IMR-90 (cell line): ENCODE measurements around the gene SLC25A5.

Source experiments
- BHLHE40 ChIP-seq: fragments of 150-350 bp; IDR thresholded peaks from 2 replicates; pipeline ENCODE4 v1.6.1; 2016; ENCODE audit warnings: mild to moderate bottlenecking, low read depth, low read length
- CEBPB ChIP-seq: IDR thresholded peaks from 2 replicates; pipeline ENCODE4 v1.6.1; 2012; ENCODE audit warnings: low read depth, low read length, improper control_type of control experiment
- FOS ChIP-seq: fragments of 150-350 bp; IDR thresholded peaks from 2 replicates; pipeline ENCODE4 v1.6.1; 2016; ENCODE audit warnings: low read depth, low read length
- MAFK ChIP-seq: IDR thresholded peaks from 2 replicates; pipeline ENCODE4 v1.6.1; 2012; ENCODE audit warnings: low read depth, low read length, improper control_type of control experiment
- MAZ ChIP-seq: IDR thresholded peaks from 2 replicates; pipeline ENCODE4 v1.6.1; 2012; ENCODE audit warnings: low read depth, mild to moderate bottlenecking, low read length, improper control_type of control experiment, moderate library complexity, borderline replicate concordance
- NFE2L2 ChIP-seq: fragments of 150-350 bp; IDR thresholded peaks from 2 replicates; pipeline ENCODE4 v1.6.1; 2016; ENCODE audit warnings: low read depth, mild to moderate bottlenecking, low read length
- POLR2A ChIP-seq: IDR thresholded peaks from 2 replicates; pipeline ENCODE4 v1.6.1; 2012; ENCODE audit warnings: mild to moderate bottlenecking, low read depth, low read length
- RAD21 ChIP-seq: IDR thresholded peaks from 2 replicates; pipeline ENCODE4 v1.6.1; 2012; ENCODE audit warnings: low read length, improper control_type of control experiment
- RCOR1 ChIP-seq: IDR thresholded peaks from 2 replicates; pipeline ENCODE4 v1.6.1; 2012; ENCODE audit warnings: mild to moderate bottlenecking, low read length, improper control_type of control experiment; ENCODE audit not compliant: insufficient replicate concordance
- RFX5 ChIP-seq: IDR thresholded peaks from 2 replicates; pipeline ENCODE4 v1.8.0; 2012; ENCODE audit warnings: low read depth, mild to moderate bottlenecking, low read length, moderate library complexity
- TF ChIP-seq, protein P1 (sequence below): conservative IDR thresholded peaks from 2 replicates; pipeline ENCODE4 v1.5.1; 2012; ENCODE audit warnings: mild to moderate bottlenecking, low read depth, low read length, improper control_type of control experiment
- TF ChIP-seq, protein P2 (sequence below): fragments of 150-350 bp; IDR thresholded peaks from 2 replicates; pipeline ENCODE4 v1.6.1; 2017; ENCODE audit warnings: mild to moderate bottlenecking, antibody characterized with exemption, low read length, low read depth
- TF ChIP-seq, protein P3 (sequence below): fragments of 150-350 bp; IDR thresholded peaks from 2 replicates; pipeline ENCODE4 v1.6.1; 2016; ENCODE audit warnings: low read depth, mild to moderate bottlenecking, low read length, moderate library complexity, borderline replicate concordance

DNA sequence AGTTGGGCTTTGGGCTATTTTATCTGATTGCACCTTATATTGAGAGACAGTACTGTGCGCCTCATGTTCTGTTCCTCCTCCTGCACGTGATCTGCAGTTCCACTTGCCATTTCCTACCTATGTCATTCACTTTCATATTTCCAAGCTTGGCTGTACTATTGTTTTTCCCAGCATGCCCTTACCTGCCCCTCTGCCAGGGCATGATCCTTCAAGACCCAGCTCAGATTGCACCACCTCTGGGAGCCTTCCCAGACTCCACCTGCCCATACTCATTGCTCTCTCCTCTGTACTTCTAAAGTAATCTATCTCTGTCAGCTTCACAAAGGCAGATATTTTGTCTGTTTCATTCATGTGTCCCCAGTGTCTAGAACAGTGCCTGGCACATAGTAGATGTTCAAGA lies 11.6 kb downstream of the SLC25A5 start:
- TF ChIP-seq RFX5 (no peak), MAZ (no peak), POLR2A (no peak), RCOR1 (no peak), NFE2L2 (no peak), FOS (no peak), BHLHE40 (no peak), MAFK (no peak), CEBPB (no peak), RAD21 (no peak)
- TF ChIP-seq, protein P1, sequence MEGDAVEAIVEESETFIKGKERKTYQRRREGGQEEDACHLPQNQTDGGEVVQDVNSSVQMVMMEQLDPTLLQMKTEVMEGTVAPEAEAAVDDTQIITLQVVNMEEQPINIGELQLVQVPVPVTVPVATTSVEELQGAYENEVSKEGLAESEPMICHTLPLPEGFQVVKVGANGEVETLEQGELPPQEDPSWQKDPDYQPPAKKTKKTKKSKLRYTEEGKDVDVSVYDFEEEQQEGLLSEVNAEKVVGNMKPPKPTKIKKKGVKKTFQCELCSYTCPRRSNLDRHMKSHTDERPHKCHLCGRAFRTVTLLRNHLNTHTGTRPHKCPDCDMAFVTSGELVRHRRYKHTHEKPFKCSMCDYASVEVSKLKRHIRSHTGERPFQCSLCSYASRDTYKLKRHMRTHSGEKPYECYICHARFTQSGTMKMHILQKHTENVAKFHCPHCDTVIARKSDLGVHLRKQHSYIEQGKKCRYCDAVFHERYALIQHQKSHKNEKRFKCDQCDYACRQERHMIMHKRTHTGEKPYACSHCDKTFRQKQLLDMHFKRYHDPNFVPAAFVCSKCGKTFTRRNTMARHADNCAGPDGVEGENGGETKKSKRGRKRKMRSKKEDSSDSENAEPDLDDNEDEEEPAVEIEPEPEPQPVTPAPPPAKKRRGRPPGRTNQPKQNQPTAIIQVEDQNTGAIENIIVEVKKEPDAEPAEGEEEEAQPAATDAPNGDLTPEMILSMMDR = no peak
- TF ChIP-seq, protein P2, sequence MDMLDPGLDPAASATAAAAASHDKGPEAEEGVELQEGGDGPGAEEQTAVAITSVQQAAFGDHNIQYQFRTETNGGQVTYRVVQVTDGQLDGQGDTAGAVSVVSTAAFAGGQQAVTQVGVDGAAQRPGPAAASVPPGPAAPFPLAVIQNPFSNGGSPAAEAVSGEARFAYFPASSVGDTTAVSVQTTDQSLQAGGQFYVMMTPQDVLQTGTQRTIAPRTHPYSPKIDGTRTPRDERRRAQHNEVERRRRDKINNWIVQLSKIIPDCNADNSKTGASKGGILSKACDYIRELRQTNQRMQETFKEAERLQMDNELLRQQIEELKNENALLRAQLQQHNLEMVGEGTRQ = no peak
- TF ChIP-seq, protein P3, sequence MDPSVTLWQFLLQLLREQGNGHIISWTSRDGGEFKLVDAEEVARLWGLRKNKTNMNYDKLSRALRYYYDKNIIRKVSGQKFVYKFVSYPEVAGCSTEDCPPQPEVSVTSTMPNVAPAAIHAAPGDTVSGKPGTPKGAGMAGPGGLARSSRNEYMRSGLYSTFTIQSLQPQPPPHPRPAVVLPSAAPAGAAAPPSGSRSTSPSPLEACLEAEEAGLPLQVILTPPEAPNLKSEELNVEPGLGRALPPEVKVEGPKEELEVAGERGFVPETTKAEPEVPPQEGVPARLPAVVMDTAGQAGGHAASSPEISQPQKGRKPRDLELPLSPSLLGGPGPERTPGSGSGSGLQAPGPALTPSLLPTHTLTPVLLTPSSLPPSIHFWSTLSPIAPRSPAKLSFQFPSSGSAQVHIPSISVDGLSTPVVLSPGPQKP = no peak
